Stimulated activated CD4-positive, alpha-beta T cell treated with anti-CD3 and anti-CD28 coated beads, Interleukin-2, amount 100 ng/mL, for 24 hours (primary cell): Measurements from ENCODE around the gene DPP8.
"Not testable (repeated sequence)": the region's sequence is repeated elsewhere in the genome, so short reads cannot be mapped to it uniquely, and the experiment has no call there.

Source experiments
- DNase-seq, 2 donors: peaks; one replicate each; pipeline ENCODE4 v3.0.0-alpha.2; 2020

The DPP8 gene

GRCh38 chr15:65516997-65517865, at the start of gene DPP8:
TSS of gene DPP8 (minus strand) at chr15:65517689. CDS start at chr15:65512553, 5,136 bp downstream.
- peak; percentile 96 for DNase-seq

GRCh38 chr15:65561934-65562333, 44.4 kb upstream of the DPP8 start:
- no peak for DNase-seq

GRCh38 chr15:65559941-65560340, 42.5 kb upstream of the DPP8 start:
- no peak for DNase-seq

GRCh38 chr15:65558997-65559760, 41.7 kb upstream of the DPP8 start:
- DNase-seq: no peak

GRCh38 chr15:65558336-65558735, 40.8 kb upstream of the DPP8 start:
- no peak for DNase-seq

GRCh38 chr15:65556622-65557021, 39.1 kb upstream of the DPP8 start:
- no peak for DNase-seq

GRCh38 chr15:65553691-65554090, 36.2 kb upstream of the DPP8 start:
- no peak for DNase-seq

GRCh38 chr15:65552851-65553250, 35.4 kb upstream of the DPP8 start:
- not testable (repeated sequence) for DNase-seq

- DNase-seq: no peak
Measured at GRCh38 chr15:65551183-65551582, 33.7 kb upstream of the DPP8 start.

- DNase-seq: no peak
Measured at GRCh38 chr15:65550681-65551098, 33.2 kb upstream of the DPP8 start.

GRCh38 chr15:65549288-65549687, 31.8 kb upstream of the DPP8 start:
- DNase-seq: not testable (repeated sequence)

- DNase-seq: no peak
Measured at GRCh38 chr15:65547841-65548240, 30.4 kb upstream of the DPP8 start.

GRCh38 chr15:65541231-65541820, 23.8 kb upstream of the DPP8 start:
- DNase-seq: no peak

GRCh38 chr15:65540314-65540713, 22.8 kb upstream of the DPP8 start:
- DNase-seq: no peak

GRCh38 chr15:65535192-65535591, 17.7 kb upstream of the DPP8 start:
- no peak for DNase-seq

- DNase-seq: no peak
Measured at GRCh38 chr15:65533057-65533756, 15.7 kb upstream of the DPP8 start.

GRCh38 chr15:65532738-65533051, 15.2 kb upstream of the DPP8 start:
- no peak for DNase-seq

GRCh38 chr15:65530318-65531111, 13.0 kb upstream of the DPP8 start, which contains the start of gene HACD3:
TSS of gene HACD3 (plus strand) at chr15:65530463. CDS start at chr15:65530632, 169 bp downstream.
- peak; percentile 94 to 96 for DNase-seq

GRCh38 chr15:65529762-65530317, 12.4 kb upstream of the DPP8 start:
- DNase-seq: no peak

GRCh38 chr15:65528461-65529060, 11.1 kb upstream of the DPP8 start:
- no peak for DNase-seq

GRCh38 chr15:65525622-65526021, 8.1 kb upstream of the DPP8 start:
- DNase-seq: no peak
